ENCODE measurements around the gene CTTNBP2. TPM values are rescaled to one million over a fixed set of nuclear protein-coding genes. Genes with fewer than 3 reads are reported as not detected.
"Not testable (repeated sequence)": the region's sequence is repeated elsewhere in the genome, so short reads cannot be mapped to it uniquely, and the experiment has no call there.

The CTTNBP2 gene
- total RNA-seq, 2 donors from 2014 or later: 9.2 to 12.0 TPM

DNA sequence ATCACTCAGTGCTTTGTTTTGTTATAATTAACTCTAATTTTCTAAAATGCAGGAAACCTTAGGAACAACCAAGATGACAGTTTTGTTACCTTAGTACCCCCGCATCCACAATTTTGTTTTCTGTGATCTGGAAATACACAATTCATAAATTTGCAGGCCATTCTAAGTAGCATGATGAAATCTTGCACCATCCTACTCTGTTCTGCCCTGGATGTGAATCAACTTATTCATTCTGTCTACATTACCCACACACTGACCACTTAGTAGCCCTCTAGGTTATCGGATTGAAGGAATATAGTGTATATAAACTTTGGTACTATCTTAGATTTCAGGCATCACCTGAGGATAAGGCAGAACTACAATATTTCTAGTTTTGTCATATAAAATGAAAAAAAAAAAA lies 155.9 kb downstream of the CTTNBP2 start:
- no peaks in the 10 kb centered on the region for H3K4me1 ChIP-seq (ENCODE audit: control insufficient read depth in 1 of 2, low read depth in 2 of 2)
- H3K27ac ChIP-seq: no peak overlapping the region
- no peaks in the 10 kb centered on the region for H3K36me3 ChIP-seq
- H3K27me3 ChIP-seq (replicated peaks; ENCODE audit: insufficient read depth): no peaks in the 10 kb centered on the region
- ATAC-seq (ENCODE audit: insufficient number of reproducible peaks, low FRiP score, low read depth) (no peak), DNase-seq (ENCODE audit: low spot score) (no peak)
- TF ChIP-seq, protein P1, sequence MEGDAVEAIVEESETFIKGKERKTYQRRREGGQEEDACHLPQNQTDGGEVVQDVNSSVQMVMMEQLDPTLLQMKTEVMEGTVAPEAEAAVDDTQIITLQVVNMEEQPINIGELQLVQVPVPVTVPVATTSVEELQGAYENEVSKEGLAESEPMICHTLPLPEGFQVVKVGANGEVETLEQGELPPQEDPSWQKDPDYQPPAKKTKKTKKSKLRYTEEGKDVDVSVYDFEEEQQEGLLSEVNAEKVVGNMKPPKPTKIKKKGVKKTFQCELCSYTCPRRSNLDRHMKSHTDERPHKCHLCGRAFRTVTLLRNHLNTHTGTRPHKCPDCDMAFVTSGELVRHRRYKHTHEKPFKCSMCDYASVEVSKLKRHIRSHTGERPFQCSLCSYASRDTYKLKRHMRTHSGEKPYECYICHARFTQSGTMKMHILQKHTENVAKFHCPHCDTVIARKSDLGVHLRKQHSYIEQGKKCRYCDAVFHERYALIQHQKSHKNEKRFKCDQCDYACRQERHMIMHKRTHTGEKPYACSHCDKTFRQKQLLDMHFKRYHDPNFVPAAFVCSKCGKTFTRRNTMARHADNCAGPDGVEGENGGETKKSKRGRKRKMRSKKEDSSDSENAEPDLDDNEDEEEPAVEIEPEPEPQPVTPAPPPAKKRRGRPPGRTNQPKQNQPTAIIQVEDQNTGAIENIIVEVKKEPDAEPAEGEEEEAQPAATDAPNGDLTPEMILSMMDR (IDR thresholded peaks at IDR 0.05): no peak
- H3K4me3 ChIP-seq: no peak overlapping the region
- no peaks in the 10 kb centered on the region for H3K9me3 ChIP-seq

DNA sequence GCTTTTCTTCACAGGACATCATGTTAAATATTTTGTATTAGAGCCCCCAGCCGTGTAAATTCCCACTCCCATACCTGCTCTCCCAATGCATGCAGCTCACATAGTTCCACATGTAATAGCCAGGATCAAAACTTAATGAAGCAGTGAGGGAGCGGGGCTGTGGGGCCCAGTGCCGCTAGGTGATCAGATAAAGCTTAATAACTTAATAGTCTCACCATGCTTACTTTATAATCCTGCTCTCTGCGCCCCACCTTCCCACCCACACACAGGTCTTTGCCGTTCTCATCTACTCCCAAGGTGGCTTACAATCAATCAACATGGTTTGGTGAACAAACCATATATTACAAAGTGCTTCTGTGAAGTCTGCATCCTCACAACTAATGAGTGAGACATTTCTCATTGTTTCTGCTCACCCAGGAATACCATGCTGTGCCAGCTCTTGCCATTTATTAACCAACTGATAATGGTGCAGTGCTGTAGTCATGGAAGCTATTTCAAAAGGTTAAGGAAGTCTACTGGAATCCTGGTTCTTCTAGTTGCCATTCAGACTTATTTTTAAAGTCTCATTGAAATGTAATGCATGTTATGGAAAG lies 156.4 kb downstream of the CTTNBP2 start:
- DNase-seq (ENCODE audit: low spot score) (no peak), ATAC-seq (ENCODE audit: insufficient number of reproducible peaks, low FRiP score, low read depth) (no peak)
- Histone ChIP-seq H3K9me3 (no peaks in the 10 kb centered on the region), H3K27ac (no peak overlapping the region), H3K4me3 (no peak overlapping the region), H3K36me3 (no peaks in the 10 kb centered on the region), H3K4me1 (ENCODE audit: control insufficient read depth in 1 of 2, low read depth in 2 of 2) (no peaks in the 10 kb centered on the region), H3K27me3 (replicated peaks; ENCODE audit: insufficient read depth) (no peaks in the 10 kb centered on the region)
- TF ChIP-seq, protein P1 (IDR thresholded peaks at IDR 0.05): no peak

DNA sequence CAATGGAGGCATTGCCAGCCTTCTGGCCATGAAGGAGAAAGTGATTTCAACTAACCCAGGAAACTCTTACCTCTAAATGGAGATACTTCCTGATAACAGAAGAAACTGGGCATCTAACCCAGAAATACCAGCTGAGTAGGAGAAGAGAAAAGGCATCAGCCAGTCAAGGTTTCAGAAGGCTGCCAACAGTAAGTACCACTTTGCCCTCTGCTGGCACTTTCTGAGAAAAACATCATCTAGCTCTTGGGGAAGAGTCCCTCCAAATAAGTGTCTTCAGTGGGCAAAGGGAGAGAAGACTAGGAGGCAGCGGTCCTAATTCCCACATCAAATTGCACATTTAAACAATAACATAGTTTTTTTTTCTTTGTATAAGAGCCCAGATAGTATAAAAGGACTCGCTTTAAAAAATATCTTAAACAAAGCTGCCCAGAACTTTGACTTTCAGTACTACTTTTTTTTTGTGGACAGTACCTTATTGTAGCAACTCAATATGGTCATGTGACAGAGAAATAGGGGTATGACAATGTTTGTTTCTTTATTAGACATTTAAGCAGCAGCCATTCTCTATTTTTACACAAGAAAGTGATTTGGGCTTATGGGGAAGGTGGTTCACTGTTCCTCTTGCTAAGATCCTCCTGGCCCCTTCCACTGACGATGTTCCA lies 157.3 kb downstream of the CTTNBP2 start:
- Histone ChIP-seq H3K4me3 (no peak overlapping the region), H3K27me3 (replicated peaks; ENCODE audit: insufficient read depth) (no peaks in the 10 kb centered on the region), H3K36me3 (no peaks in the 10 kb centered on the region), H3K9me3 (no peaks in the 10 kb centered on the region), H3K27ac (no peak overlapping the region), H3K4me1 (ENCODE audit: control insufficient read depth in 1 of 2, low read depth in 2 of 2) (no peaks in the 10 kb centered on the region)
- no peak for ATAC-seq (ENCODE audit: insufficient number of reproducible peaks, low FRiP score, low read depth)
- no peak for DNase-seq (ENCODE audit: low spot score)
- TF ChIP-seq, protein P1 (IDR thresholded peaks at IDR 0.05): peak; percentile 34

DNA sequence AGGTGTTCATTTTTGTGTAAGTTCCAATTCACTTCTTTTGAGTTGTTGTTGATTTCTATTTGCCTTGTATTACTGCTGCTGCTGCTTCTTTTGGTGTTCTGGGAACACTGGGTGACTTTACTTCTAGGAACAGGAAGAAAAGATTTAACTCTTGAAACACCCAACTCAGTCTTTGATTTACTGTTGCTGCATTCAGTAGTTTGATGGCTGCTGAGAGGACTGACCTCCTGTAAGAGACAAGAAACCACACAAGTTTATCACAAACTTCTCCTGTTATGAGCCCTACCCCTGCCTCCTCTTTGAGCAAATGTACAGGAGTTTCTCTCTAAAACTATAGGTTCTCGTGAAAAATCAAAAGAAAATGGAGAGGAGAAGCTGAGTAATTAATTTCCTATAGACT lies 161.7 kb downstream of the CTTNBP2 start:
- Histone ChIP-seq H3K27me3 (replicated peaks; ENCODE audit: insufficient read depth) (no peaks in the 10 kb centered on the region), H3K27ac (no peak overlapping the region), H3K36me3 (no peaks in the 10 kb centered on the region), H3K4me3 (no peak overlapping the region), H3K4me1 (ENCODE audit: control insufficient read depth in 1 of 2, low read depth in 2 of 2) (no peaks in the 10 kb centered on the region), H3K9me3 (no peaks in the 10 kb centered on the region)
- DNase-seq (ENCODE audit: low spot score): no peak
- TF ChIP-seq, protein P1 (IDR thresholded peaks at IDR 0.05): no peak
- ATAC-seq (ENCODE audit: insufficient number of reproducible peaks, low FRiP score, low read depth): no peak

DNA sequence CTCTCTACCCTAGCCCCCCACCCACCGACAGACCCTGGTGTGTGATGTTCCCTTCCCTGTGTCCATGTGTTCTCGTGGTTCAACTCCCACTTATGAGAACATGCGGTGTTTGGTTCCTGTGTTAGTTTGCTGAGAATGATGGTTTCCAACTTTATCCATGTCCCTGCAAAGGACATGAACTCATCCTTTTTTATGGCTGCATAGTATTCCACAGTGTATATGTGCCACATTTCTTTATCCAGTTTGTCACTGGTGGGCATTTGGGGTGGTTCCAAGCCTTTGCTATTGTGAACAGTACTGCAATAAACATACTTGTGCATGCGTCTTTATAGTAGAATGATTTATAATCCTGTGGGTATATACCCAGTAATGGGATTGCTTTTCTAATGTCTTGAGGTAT lies 165.1 kb downstream of the CTTNBP2 start:
- H3K27ac ChIP-seq; H3K36me3 ChIP-seq; H3K4me1 ChIP-seq (ENCODE audit: control insufficient read depth in 1 of 2, low read depth in 2 of 2); H3K9me3 ChIP-seq; DNase-seq (ENCODE audit: low spot score); H3K4me3 ChIP-seq; ATAC-seq (ENCODE audit: insufficient number of reproducible peaks, low FRiP score, low read depth); H3K27me3 ChIP-seq (replicated peaks; ENCODE audit: insufficient read depth): not testable (repeated sequence)
